ENCODE measurements around the gene TNNC2. TPM values are rescaled to one million over a fixed set of nuclear protein-coding genes. Genes with fewer than 3 reads are reported as not detected.

Gene TNNC2
- total RNA-seq, 2 donors from 2014 or later, result 0.51 TPM; not detected in 1

- DNase-seq (ENCODE audit: low spot score), result no peak
- TF ChIP-seq, protein P1, sequence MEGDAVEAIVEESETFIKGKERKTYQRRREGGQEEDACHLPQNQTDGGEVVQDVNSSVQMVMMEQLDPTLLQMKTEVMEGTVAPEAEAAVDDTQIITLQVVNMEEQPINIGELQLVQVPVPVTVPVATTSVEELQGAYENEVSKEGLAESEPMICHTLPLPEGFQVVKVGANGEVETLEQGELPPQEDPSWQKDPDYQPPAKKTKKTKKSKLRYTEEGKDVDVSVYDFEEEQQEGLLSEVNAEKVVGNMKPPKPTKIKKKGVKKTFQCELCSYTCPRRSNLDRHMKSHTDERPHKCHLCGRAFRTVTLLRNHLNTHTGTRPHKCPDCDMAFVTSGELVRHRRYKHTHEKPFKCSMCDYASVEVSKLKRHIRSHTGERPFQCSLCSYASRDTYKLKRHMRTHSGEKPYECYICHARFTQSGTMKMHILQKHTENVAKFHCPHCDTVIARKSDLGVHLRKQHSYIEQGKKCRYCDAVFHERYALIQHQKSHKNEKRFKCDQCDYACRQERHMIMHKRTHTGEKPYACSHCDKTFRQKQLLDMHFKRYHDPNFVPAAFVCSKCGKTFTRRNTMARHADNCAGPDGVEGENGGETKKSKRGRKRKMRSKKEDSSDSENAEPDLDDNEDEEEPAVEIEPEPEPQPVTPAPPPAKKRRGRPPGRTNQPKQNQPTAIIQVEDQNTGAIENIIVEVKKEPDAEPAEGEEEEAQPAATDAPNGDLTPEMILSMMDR (IDR thresholded peaks at IDR 0.05), result no peak
- Histone ChIP-seq H3K4me3 (no peak overlapping the region), H3K9me3 (no peaks in the 10 kb centered on the region), H3K4me1 (peaks cover 0 to 49% of the 10 kb centered on the region in 2 donors), H3K27me3 (no peaks in the 10 kb centered on the region), H3K36me3 (peaks cover 18% of the 10 kb centered on the region), H3K27ac (peak overlapping the region; percentile 51 to 99)
These were observed 9.7 kb upstream of the TNNC2 start for GRCh38 chr20:45836841-45837240.

- H3K27ac ChIP-seq, result peak overlapping the region; percentile 97 to 99
- no peaks in the 10 kb centered on the region for H3K9me3 ChIP-seq
- no peaks in the 10 kb centered on the region for H3K27me3 ChIP-seq
- H3K4me1 ChIP-seq, result peaks cover 0 to 39% of the 10 kb centered on the region in 2 donors
- peak overlapping the region; percentile 85 to 88 for H3K4me3 ChIP-seq
- H3K36me3 ChIP-seq, result peaks cover 11% of the 10 kb centered on the region
- peak; percentile 88 for DNase-seq (ENCODE audit: low spot score)
- TF ChIP-seq, protein P1 (IDR thresholded peaks at IDR 0.05), result no peak
These were observed 8.7 kb upstream of the TNNC2 start for GRCh38 chr20:45835825-45836224.

- H3K27me3 ChIP-seq, result no peaks in the 10 kb centered on the region
- H3K4me1 ChIP-seq, result peaks cover 0 to 36% of the 10 kb centered on the region in 2 donors
- peaks cover 6% of the 10 kb centered on the region for H3K36me3 ChIP-seq
- TF ChIP-seq, protein P1 (IDR thresholded peaks at IDR 0.05), result no peak
- H3K9me3 ChIP-seq, result no peaks in the 10 kb centered on the region
- no peak for DNase-seq (ENCODE audit: low spot score)
- H3K4me3 ChIP-seq, result peak overlapping the region; percentile 85 to 88
- peak overlapping the region; percentile 97 to 99 for H3K27ac ChIP-seq
These were observed 8.2 kb upstream of the TNNC2 start for GRCh38 chr20:45835329-45835765.

DNA sequence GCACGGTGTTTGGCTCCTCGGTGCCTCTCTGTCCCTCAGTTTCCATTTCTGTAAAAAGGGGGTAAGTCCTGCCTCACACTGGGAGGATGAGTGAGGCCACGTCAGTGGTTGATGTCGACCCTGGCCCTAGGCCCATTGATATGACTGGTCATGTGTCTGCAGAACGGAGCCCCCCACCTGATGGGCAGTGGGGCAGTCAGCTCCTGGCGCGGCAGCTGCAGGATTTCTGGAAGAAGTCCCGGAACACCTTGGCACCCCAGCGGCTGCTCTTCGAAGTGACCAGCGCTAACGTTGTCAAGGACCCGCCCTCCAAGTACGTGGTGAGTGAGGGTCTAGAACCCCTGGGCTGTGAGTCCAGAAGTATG is 7.7 kb upstream of the TNNC2 start:
- DNase-seq (ENCODE audit: low spot score), result no peak
- H3K9me3 ChIP-seq, result no peaks in the 10 kb centered on the region

DNA sequence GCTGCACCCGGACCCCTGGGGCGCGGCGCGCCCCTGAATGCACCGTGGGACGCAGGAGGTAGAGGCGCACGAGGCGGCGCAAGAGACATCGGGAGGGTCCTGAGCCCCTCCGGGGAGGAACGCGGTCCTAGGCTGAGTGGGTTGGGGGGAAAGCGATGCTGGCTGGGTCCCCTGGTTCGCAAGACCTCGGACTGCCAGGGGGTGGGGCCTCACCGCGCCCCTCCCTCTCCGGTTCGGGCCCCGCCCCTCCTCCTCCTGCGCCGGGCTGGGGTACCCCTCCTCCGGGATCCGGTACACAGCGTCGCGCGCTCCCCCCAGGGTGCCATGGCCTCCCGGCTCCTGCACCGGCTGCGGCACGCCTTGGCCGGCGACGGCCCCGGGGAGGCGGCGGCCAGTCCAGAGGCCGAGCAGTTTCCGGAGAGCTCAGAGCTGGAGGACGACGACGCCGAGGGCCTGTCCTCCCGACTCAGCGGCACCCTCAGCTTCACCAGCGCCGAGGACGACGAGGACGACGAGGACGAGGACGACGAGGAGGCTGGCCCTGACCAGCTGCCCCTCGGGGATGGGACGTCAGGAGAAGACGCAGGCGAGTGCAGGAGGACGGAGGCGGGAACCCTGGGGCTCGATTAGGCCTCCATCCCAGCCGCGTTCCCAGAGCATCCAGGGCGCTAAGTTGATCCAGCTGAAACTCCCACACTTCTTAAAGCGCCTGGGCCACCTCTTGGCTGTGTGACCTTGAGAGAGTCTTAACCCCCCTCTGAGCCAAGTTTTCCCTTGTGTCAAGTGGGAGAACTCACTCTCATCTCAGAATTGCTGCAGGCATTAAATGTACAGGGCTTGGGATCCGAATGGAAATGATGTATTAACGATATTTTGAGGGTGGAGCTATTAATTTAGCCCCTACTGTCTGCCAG is 7.0 kb upstream of the TNNC2 start:
- peak; percentile 78 for DNase-seq (ENCODE audit: low spot score)
- H3K4me1 ChIP-seq, result peaks cover 0 to 36% of the 10 kb centered on the region in 2 donors
- peak overlapping the region; percentile 85 to 88 for H3K4me3 ChIP-seq
- peak overlapping the region; percentile 97 to 99 for H3K27ac ChIP-seq
- TF ChIP-seq, protein P1 (IDR thresholded peaks at IDR 0.05), result no peak
- H3K9me3 ChIP-seq, result no peaks in the 10 kb centered on the region
- no peaks in the 10 kb centered on the region for H3K36me3 ChIP-seq
- H3K27me3 ChIP-seq, result no peaks in the 10 kb centered on the region

More for the DNA sequence above, 7.7 kb upstream of the TNNC2 start:
- Histone ChIP-seq H3K36me3 (peaks cover under 1% of the 10 kb centered on the region), H3K4me1 (peaks cover 0 to 36% of the 10 kb centered on the region in 2 donors), H3K4me3 (peak overlapping the region; percentile 85 to 88), H3K27me3 (no peaks in the 10 kb centered on the region), H3K27ac (peak overlapping the region; percentile 97 to 99)
- TF ChIP-seq, protein P1 (IDR thresholded peaks at IDR 0.05), result no peak

Data from right atrium auricular region (tissue), 2 donors.